ENCODE results near the gene PIGT. TPM values are rescaled to one million over a fixed set of nuclear protein-coding genes. Genes with fewer than 3 reads are reported as not detected.

The PIGT gene
- polyA plus RNA-seq, 3 donors, result 49.2 to 87.6 (median 59.7) TPM

- no peak overlapping the region for H2AFZ ChIP-seq (ENCODE audit: insufficient read depth, low read depth, low read length, poor library complexity, severe bottlenecking)
- intact Hi-C loops (cut with micrococcal nuclease), result no loop called here
- WGBS (ENCODE audit: insufficient coverage), result 0% methylated on average over 1 of the region's 5 CpGs
Observed at GRCh38 chr20:45432294-45432693, 16.4 kb downstream of the PIGT start.

GRCh38 chr20:45433316-45433715 lies 17.4 kb downstream of the PIGT start:
- Mint-ChIP-seq H3K36me3 (peaks cover 13 to 14% of the 10 kb centered on the region in 2 donors), H3K4me3 (peak overlapping the region in 1 of 2 donors; percentile 10), H3K27me3 (ENCODE audit: low read depth in 3 of 3) (peaks cover 0 to 2% (median 0%) of the 10 kb centered on the region in 3 donors), H3K9me3 (no peaks in the 10 kb centered on the region), H3K27ac (peak overlapping the region in 1 of 7 donors; percentile 28), H3K4me1 (peaks cover 14% of the 10 kb centered on the region)
- DNase-seq, result no peak
- H3K4me1 ChIP-seq (ENCODE audit: control insufficient read depth in 1 of 2, insufficient read depth in 2 of 2, low read length in 2 of 2), result peaks cover 9 to 16% of the 10 kb centered on the region in 2 donors
- H4K20me1 ChIP-seq (ENCODE audit: insufficient read depth, low read length), result no peaks in the 10 kb centered on the region
- no peaks in the 10 kb centered on the region for H3K79me2 ChIP-seq (ENCODE audit: insufficient read depth, low read length)
- no peak overlapping the region for H3K4me3 ChIP-seq (replicated peaks in 1 of 3; ENCODE audit: low read depth in 2 of 3, low read length in 3 of 3)
- no peak overlapping the region for H3K9ac ChIP-seq (ENCODE audit: insufficient read depth, low read length, poor library complexity, severe bottlenecking)
- no peaks in the 10 kb centered on the region for H3K9me3 ChIP-seq (replicated peaks in 1 of 2; ENCODE audit: control insufficient read depth in 1 of 2, insufficient read depth in 1 of 2, low read length in 2 of 2)
- peaks cover 0 to 13% of the 10 kb centered on the region in 2 donors for H3K36me3 ChIP-seq (replicated peaks in 1 of 2; ENCODE audit: control insufficient read depth in 1 of 2, insufficient read depth in 2 of 2, low read length in 2 of 2)
- no peaks in the 10 kb centered on the region for H3K27me3 ChIP-seq (ENCODE audit: control insufficient read depth in 2 of 2, insufficient read depth in 2 of 2, low read length in 2 of 2)
- no peak overlapping the region for H2AFZ ChIP-seq (ENCODE audit: insufficient read depth, low read depth, low read length, poor library complexity, severe bottlenecking)
- H3K4me2 ChIP-seq (replicated peaks; ENCODE audit: extremely low read depth, low read length, poor library complexity, severe bottlenecking), result no peak overlapping the region
- no peak overlapping the region for H3K27ac ChIP-seq (ENCODE audit: low read depth in 1 of 2, low read length in 2 of 2)
- TF ChIP-seq CTCF (IDR thresholded peaks at IDR 0.05), result no peak
- intact Hi-C loops (cut with micrococcal nuclease), result no loop called here
- WGBS (ENCODE audit: insufficient coverage), result 100% methylated on average over 1 of the region's 3 CpGs

More at GRCh38 chr20:45432294-45432693, 16.4 kb downstream of the PIGT start:
- no peak for TF ChIP-seq CTCF (IDR thresholded peaks at IDR 0.05)
- DNase-seq, result peak in 2 of 3 donors; percentile 26 to 34
- Mint-ChIP-seq H3K27ac (peak overlapping the region in 1 of 7 donors; percentile 55), H3K36me3 (peaks cover 19 to 22% of the 10 kb centered on the region in 2 donors), H3K9me3 (no peaks in the 10 kb centered on the region), H3K4me3 (no peak overlapping the region), H3K27me3 (ENCODE audit: low read depth in 3 of 3) (peaks cover 0 to 2% (median 2%) of the 10 kb centered on the region in 3 donors), H3K4me1 (peaks cover 14% of the 10 kb centered on the region)
- no peaks in the 10 kb centered on the region for H3K79me2 ChIP-seq (ENCODE audit: insufficient read depth, low read length)
- peaks cover 9 to 16% of the 10 kb centered on the region in 2 donors for H3K4me1 ChIP-seq (ENCODE audit: control insufficient read depth in 1 of 2, insufficient read depth in 2 of 2, low read length in 2 of 2)
- no peaks in the 10 kb centered on the region for H3K9me3 ChIP-seq (replicated peaks in 1 of 2; ENCODE audit: control insufficient read depth in 1 of 2, insufficient read depth in 1 of 2, low read length in 2 of 2)
- no peak overlapping the region for H3K27ac ChIP-seq (ENCODE audit: low read depth in 1 of 2, low read length in 2 of 2)
- H3K4me2 ChIP-seq (replicated peaks; ENCODE audit: extremely low read depth, low read length, poor library complexity, severe bottlenecking), result no peak overlapping the region
- no peak overlapping the region for H3K9ac ChIP-seq (ENCODE audit: insufficient read depth, low read length, poor library complexity, severe bottlenecking)
- no peaks in the 10 kb centered on the region for H4K20me1 ChIP-seq (ENCODE audit: insufficient read depth, low read length)
- peaks cover 3 to 24% of the 10 kb centered on the region in 2 donors for H3K36me3 ChIP-seq (replicated peaks in 1 of 2; ENCODE audit: control insufficient read depth in 1 of 2, insufficient read depth in 2 of 2, low read length in 2 of 2)
- H3K4me3 ChIP-seq (replicated peaks in 1 of 3; ENCODE audit: low read depth in 2 of 3, low read length in 3 of 3), result no peak overlapping the region
- no peaks in the 10 kb centered on the region for H3K27me3 ChIP-seq (ENCODE audit: control insufficient read depth in 2 of 2, insufficient read depth in 2 of 2, low read length in 2 of 2)
